Measurements from ENCODE around the gene DAAM2.

The DAAM2 gene

DNA sequence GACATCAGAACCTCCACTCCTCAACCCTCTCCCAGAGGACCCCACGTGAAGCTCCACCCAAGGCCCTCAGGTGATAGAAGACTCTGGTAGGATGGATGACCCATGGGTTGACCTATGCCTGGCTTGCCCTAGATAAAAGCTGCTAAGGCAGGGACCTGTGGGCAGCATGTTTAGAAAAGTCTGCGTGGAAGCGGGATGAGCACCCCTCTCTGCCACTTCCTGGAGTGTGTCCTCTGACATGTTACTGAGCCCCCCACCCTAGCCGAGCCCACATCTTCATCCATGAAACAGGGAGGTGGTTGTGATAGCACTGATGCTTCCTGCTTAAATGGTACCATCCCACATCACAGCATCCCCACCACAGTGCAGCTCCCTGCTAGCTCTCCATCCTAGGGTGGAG is 120.3 kb downstream of the DAAM2 start:
- DNase-seq, result no peak

DNA sequence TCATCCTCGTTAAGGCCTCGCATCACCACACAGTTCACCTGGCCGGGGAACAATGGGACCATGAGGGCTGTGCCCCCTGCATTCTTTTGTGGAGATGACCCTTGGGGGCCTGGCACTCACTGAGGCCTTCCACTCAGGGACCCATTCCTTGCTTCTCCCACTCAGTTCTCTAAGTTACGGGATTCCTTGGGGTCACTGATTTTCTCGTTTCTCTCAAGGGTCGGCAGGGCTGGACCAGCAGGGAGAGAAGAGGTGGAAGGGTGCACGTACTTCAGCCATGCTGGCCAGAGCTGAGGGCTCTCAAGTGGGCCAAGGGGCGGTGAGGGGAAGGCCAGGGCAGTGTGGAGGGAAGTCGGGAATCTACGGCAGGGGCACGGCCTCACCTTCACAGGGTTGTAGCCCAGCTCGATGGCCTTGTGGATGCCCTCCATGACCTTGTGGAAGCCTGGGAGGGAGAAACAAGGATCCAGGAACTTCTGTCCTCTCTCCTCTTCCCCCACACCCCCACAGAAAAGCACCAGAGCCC is 121.3 kb downstream of the DAAM2 start:
- DNase-seq, result no peak

DNA sequence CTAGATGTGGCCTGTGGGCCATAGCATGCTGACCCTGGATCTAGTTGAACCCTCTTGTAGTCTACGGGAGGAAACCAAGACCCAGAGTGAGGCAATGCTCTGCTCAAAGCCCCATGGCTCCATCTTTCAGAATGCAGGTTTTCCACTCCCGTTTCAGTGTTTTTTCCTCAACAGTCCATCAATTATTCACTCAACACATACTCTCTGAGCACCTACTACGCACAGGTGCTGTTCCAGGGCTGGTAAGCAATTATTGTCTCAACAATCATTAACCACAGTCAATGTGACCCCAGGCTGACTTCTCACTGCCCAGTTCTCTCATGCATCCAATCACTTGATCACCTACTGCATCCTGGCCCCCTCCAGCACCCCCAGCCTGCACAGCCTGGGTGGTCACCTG is 122.1 kb downstream of the DAAM2 start:
- no peak for DNase-seq

DNA sequence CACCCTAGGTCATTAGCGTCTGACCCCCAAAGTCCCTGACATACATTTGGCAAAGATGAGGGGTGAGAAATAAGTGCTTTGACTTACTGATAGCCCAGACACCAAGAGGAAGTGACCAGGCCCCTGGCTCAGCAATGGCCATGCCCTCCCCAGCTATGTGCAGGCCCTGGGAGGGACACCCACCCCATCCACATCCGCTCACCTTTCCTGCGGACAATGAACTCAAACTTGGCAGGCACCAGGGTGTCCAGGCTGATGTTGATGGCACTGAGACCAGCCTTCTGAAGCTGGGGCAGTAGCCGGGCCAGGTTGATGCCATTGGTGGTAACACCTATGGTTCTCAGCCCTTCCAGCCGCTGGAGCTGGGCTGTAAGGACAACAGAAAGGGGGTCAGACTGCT is 123.7 kb downstream of the DAAM2 start:
- DNase-seq, result no peak

DNA sequence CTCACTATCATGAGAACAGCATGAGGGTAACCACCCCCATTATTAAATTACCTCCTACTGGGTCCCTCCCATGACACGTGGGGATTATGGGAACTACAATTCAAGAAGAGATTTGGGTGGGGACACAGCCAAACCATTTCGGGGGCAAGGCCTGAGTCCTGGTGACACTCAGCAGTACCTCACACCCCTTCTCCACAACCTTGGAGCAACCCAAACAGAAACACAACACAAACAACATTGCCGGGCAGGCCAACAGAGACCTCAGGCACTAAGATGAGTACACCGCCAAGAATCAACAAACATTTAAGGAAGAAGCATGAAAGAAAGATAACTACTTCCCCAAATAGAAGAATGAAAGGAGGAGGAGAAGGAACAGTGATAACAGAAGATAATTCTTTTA is 125.2 kb downstream of the DAAM2 start:
- no peak for DNase-seq

DNA sequence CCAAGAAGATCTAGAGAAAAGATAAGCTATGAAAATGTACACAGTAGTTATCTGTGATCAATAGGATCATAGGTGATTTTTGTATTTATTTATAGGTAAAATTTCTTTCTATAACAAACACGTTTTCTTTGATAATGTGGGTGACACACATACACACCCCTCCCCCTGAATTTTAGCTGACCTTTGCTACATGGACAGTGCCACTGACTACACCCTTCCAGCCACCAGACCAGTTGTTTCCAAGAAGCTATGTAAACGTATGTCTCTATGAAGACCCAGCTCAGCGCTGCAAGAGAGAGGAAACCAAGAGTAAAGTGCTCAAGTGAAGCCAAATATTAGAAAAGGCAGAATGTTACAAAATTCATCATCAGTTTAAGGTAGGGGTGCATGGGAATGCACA is 125.8 kb downstream of the DAAM2 start:
- no peak for DNase-seq

DNA sequence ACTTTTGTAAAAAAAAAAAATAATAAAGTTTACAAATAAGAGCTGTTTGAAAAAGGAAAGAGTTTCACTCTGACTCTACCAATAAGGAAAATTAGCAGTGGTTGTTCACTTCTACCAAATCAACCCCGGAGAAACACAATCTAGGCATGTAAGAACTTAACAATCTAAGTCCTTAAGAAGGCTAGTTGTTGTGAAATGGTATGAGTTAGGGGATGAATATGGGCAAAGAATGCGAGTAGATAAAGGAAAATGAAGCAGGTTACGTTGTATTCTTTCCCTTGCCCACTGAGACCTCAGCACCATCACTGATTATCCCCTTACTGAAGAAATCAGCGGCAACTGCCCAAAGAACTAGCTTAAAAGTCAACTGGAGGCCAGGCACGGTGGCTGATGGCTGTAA is 126.7 kb downstream of the DAAM2 start:
- DNase-seq, result no peak

DNA sequence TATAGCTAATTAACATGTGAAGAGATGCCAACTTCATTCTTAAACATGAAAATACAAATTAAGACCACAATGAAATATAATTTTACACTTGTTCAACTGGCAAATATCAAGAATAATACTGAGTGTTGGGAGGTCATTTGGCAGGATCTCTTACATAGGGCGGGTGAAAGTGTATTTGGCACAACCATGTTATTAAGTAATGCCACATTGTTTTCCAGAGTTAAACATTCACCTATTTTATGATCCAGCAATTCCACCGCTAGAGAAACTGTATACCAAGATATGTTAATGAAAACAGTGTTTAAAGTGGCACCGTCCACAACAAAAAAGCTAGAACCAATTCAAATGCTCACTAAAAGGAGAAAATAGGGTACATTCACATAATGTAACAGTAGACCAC is 128.0 kb downstream of the DAAM2 start:
- DNase-seq, result no peak

DNA sequence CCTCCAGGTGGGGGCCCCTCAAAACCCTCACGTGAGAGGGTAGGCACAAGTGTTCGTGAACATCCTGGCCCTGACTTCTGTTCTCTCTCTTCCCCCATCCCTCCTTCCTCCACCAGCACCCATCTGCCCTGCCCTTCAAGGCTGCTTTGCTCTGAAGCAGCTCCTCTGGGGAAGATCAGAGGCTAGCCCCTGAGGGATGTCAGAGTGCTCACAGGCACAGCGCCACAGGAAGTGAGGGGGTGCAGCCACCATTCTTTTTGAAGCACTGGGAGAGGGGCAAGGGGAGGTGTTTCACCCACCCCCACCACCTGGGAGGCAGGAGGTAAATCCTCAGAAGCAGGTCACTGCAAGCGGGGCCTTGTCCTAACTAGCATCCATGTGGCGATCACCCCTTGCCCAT is 130.6 kb downstream of the DAAM2 start:
- DNase-seq, result no peak

DNA sequence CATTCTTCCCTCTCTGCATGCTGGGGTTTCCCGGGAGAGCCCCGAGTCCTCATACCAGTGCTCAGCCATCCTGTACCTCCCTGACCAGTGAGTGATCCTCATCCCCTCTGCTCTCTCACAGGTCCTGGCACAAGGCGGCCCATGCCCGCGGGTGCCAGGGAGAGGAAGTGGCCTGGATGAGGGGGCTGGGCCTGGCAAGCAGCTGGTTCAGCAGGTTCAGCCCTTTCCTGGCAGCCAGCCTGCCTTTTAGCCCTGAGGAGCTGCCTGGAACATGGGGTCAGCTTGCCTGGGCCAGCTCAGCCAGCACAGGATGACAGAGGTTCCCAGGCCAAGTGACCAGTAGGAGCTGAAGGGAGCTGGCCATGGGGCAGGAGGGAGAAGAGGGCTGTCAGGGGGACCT is 131.2 kb downstream of the DAAM2 start:
- no peak for DNase-seq

DNA sequence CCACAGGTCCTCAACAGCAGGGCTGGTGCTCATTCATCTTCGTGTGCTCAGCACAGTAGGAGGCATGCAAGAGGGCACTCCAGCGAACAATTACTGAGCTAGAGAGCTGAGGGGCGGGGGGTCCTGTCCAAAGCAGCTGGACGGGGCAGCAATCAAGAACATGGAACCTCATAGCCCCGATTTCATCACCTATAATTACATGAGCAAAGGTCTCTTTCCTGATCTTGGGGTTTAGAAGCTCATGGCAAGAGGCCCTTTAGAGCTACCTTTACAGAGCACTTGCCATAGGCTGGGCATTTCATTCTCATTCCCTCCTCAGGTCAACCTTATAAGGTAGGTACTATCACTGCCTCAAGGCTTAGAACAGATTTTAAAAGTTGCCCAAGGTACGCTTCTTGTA is 131.7 kb downstream of the DAAM2 start:
- DNase-seq, result no peak

DNA sequence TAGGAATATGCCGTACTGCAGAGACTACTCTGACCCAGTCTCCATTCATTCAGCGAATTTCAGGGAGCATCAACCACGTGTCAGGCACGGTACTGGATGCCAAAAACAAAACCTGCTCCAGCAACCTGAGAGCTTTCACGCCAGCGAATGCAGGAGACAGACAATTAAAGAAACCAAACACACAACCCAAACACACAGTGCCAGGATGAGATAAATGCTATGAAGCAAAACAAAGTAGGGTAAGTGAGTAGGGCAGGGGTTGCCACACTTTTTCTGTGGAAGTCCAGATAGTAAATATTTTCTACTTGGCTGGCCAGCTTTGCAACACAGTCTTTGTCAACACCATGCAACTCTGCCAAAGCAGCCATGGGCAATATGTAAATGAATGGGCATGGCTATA is 132.1 kb downstream of the DAAM2 start:
- no peak for DNase-seq

DNA sequence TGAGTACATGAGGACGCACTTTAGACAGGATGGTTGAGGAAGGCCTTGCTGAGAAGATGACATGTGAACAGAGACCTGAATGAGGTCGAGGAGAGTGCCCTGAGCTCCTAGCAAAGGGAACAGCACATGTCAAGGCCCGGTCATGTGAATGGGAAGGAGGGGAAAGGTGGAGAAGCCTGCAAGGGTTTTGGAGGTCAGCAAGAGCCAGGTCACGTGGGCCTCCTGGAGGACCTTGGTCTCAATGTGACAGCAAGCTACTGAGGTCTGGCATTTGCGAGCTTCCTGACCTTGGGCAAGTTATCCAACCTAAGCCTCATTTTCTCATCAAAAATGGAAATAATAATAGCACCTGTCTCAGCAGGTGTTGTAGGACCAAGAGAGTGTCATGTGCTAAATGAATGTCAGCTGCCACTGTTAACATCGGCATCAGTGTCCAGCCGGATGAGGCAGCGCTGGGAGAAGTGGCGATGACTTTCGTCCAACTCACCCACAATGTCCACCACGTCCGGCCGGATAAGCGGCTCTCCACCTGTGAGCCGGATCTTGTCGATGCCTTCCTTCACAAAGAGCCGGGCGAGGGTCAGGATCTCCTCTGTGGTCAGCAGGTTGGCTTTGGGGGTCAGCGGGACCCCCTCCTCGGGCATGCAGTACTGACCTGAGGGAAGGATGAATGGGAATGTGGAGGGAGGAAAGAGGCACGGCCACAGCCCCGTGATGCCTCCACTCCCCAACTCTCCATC is 133.2 kb downstream of the DAAM2 start:
- no peak for DNase-seq

DNA sequence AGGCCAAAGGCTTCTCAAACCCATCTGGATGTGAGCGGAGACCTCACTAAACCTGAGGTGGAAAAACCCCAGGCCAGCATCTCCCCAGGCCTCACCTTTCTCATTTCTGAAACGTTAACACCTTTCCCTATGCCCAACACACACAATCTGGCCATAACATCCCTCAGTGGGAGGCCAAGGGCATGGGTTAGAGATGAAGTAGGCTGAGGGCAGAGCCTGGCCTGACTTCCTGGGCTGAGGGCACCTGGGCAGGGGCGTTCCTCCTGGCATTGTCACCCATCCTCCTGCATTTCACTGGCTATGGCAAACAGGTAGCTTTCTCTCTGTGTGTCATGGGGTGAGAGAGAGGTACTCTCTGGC is 133.7 kb downstream of the DAAM2 start:
- DNase-seq, result no peak

DNA sequence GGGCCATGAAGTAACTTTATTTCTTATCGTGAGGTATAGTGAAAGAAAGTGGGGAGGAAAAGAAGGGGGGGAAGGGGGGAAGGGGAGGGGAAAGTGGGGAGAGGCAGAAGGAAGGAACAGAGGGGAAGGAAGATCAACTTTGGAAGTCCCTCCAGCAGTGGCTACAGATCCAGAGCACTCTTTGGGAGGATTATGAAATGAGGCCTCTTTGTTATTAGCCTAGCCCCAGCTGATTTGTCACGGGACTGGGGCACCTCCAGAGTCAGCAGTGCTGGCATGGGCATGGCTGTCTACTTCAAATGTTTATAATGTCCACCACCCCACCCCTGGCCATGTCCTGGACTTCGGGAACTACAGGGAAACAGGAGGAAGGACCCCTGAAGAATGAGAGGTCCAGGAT is 134.5 kb downstream of the DAAM2 start:
- no peak for DNase-seq

DNA sequence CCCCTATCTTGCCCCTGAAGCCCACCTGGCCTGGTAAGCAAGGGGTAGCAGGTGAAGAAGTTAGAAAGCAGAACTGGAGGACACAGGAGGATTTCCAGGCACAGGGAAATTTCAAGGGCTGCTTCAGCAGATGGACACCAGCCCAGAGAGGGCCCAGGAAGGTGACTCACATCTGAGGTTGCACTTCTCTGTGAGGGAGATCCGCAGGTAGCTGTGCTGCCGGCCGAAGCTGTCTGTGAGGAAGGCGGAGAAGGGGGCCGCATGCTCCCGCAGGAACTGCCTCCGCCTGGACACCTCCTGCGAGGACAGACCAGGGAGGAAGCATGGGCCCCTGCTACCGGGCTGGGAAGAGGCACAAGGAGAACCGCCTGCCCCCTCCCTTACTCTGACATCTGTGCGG is 135.0 kb downstream of the DAAM2 start:
- DNase-seq, result no peak

DNA sequence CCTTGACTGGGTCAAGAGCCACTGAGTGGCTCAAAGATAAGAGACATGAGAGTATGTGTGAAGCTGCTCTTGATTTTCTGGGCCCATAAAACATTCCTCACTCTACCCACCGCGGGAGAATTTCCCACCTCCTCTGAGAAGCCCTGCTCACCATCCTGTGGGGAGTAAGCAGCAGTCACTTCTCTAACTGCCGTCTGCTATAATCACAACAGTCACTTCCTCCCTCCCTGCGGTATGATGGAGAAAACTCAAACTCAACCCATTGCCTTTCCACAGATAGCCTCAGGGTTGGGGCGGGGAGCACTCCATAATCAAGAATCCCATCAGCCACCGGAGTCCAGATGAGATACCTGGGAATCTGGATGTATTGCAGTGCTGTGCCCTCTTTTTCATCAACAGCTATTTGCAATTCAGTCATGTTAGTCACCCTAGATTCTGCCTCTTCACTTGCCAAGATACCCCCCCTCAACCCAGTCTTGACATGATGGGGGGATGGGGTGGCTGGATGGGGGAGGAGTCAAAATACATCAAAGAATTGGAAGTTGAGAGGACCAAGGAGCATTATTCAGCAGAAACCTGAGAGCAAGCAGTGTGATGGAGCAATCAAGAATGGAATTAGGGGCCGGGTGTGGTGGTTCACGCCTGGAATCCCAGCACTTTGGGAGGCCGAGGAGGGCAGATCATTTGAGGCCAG is 137.0 kb downstream of the DAAM2 start:
- no peak for DNase-seq

DNA sequence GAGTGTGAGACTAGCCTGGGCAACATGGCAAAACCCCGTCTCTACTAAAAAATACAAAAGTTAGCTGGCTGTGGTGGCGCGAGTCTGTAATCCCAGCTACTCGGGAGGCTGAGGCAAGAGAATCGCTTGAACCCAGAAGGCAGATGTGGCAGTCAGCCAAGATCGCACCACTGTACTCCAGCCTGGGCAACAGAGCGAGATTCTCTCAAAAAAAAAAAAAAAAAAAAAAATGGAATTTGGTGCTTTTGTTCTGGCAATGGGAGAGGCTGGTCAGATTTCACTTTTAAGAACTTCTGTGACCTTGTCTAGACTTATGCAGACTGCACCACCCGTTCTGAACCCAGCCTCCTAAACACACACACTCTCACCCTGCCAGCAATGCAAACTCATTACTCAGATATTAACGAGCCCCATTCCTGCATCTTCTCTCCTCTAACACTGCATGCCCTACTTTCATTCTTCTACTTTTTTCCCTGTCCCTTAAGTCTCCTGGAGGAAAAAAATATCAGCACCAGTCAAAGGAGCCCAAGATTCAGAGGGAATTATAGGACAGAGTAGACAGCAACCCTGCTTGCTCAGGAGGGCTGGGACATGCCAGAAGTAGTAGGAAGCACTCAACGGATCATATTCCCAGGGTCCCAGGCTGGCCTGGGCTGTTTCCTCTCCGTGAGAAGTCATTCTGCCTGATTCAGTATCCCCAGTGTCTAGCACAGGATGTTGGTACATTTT is 137.7 kb downstream of the DAAM2 start:
- no peak for DNase-seq

DNA sequence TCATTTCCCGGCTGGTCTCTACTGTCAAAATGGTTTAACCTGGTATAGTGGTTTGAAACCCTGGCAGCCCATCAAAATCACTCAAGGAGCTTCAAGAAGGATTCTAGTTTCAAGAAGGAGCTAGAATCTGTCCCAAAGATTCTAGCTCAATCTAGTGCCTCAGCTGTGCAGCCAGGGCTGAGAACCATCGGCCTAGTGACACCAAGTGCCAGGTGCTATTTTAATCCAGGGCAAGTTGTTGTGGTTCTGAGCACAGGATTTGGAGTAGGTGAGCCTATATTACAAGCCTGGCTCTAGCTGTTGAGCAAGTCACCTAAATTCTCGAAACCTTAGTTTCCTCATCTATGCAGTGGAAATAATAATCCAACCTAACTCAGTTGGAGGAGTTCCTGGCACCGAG is 138.4 kb downstream of the DAAM2 start:
- DNase-seq, result no peak

DNA sequence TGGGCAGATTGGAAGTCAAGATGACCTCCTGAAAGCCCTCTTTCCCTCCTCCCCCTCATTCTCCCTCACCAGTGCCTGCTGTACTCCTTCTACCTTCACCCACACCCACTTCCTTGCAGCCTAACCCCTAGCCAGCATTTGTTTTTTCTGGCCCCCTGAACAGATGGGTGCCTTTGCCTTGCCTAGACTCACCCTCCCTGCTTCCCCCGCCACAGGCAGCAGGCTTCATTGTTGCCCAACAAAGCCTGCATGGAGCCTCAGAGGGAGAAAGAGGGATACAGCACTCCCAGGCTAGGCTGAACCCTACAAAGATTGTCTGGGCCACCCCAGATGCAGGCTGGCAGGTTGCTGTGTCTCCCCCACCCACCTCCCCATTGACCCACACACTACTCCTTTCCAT is 139.4 kb downstream of the DAAM2 start:
- no peak for DNase-seq

DNA sequence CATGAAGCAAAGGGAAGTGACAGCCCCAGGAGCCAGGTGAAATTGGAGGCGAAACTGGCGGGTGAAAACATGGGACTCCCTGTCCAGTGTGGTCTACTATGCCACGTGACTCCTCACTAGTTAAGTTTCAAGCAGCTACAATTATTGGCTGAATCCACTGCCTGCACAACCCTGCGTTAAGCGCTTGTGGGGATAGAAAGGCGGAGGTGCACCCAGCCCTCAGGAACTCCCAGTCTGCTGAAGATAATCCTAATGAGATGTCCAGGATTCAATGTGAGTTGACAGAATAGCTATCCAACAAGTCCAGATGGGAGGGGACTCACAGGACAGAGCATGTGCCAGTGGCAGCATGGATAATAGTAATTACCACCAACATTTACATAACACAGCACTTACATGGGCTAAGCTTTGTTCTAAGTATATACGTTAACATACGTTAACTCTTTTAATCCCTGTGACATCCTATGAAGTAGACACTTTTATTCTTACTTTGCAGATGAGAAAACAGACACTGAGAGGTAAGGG is 140.3 kb downstream of the DAAM2 start:
- no peak for DNase-seq

DNA sequence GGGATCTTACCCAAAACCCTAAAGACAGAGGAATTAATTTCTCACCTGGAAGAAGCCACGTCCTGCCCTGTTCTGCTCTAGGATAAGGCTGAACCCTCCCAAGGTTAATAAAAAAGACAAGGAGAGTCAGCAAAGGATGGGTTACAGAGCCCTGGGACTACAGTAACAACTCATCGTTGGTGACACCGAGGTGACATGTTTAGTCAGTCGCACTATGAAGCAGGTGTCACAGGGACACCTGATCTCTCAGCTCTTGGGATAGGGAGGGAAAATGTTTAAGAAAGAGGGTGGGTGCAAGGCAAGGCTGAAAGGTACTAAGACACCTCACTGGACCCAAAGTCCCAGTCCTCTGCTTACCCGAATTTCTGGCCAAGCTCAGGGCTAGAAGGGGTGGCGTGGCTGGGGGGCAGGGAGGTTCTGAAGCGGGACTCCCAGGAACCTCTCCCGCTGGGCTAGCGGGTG is 141.5 kb downstream of the DAAM2 start:
- DNase-seq, result no peak

DNA sequence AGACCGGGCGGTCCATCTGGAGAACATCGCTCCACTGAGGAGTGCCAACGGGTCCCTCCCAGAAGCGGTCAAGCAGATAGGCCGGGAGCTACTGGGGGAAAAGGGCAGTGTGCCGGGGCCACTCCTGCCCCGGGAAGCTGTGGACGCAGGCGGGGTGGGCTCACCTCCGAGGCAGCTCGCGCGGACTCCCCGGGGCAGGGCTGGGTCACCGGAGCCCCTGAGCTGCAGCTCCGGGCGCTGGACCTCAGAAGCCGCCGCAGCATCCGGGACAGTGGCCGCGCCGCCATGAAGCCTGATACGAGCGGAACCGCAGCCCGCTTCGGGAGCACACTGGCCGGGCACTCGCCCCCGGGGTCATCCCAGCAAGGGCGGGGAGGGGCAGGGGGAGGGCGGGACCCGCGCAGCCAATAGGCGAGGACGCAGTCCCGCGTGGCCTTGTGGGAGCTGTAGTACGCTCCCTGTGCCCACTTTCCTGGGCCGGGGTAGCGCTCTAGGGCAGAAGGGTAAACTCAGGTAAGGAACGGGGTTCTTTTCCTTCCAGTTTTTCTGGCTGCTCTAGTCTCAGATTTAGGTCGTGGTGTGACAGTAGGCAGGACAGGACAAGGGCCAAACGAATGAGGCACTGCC is 142.1 kb downstream of the DAAM2 start, which contains the start of gene MOCS1:
MOCS1 (minus strand) TSS at position 332 of the 627 bp plus-strand sequence; CDS start at position 287, 45 bp downstream.
- DNase-seq, result peak; percentile 37

Measured in DMS79 (cell line).